ENCODE data around the gene STX17.

The STX17 gene

DNA sequence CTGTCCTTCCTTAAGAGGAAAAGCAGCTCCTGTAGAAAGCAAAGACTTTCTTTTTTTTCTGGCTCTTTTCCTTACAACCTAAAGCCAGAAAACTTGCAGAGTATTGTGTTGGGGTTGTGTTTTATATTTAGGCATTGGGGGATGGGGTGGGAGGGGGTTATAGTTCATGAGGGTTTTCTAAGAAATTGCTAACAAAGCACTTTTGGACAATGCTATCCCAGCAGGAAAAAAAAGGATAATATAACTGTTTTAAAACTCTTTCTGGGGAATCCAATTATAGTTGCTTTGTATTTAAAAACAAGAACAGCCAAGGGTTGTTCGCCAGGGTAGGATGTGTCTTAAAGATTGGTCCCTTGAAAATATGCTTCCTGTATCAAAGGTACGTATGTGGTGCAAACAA is 42.5 kb upstream of the STX17 start:
- ATAC-seq (ENCODE audit: low read depth) = no peak
- TF ChIP-seq, protein P1, sequence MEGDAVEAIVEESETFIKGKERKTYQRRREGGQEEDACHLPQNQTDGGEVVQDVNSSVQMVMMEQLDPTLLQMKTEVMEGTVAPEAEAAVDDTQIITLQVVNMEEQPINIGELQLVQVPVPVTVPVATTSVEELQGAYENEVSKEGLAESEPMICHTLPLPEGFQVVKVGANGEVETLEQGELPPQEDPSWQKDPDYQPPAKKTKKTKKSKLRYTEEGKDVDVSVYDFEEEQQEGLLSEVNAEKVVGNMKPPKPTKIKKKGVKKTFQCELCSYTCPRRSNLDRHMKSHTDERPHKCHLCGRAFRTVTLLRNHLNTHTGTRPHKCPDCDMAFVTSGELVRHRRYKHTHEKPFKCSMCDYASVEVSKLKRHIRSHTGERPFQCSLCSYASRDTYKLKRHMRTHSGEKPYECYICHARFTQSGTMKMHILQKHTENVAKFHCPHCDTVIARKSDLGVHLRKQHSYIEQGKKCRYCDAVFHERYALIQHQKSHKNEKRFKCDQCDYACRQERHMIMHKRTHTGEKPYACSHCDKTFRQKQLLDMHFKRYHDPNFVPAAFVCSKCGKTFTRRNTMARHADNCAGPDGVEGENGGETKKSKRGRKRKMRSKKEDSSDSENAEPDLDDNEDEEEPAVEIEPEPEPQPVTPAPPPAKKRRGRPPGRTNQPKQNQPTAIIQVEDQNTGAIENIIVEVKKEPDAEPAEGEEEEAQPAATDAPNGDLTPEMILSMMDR (IDR thresholded peaks at IDR 0.05; ENCODE audit: poor library complexity, severe bottlenecking) = no peak
- Histone ChIP-seq H3K36me3 (ENCODE audit: low read depth) (no peaks in the 10 kb centered on the region), H3K4me3 (ENCODE audit: severe bottlenecking) (no peak overlapping the region), H3K4me1 (ENCODE audit: insufficient read depth, poor library complexity, severe bottlenecking) (no peaks in the 10 kb centered on the region), H3K9me3 (ENCODE audit: severe bottlenecking) (no peaks in the 10 kb centered on the region), H3K27ac (ENCODE audit: poor library complexity, severe bottlenecking) (no peak overlapping the region), H3K27me3 (ENCODE audit: insufficient read depth, poor library complexity, severe bottlenecking) (peaks cover 3% of the 10 kb centered on the region)
- DNase-seq (ENCODE audit: low spot score) = no peak

DNA sequence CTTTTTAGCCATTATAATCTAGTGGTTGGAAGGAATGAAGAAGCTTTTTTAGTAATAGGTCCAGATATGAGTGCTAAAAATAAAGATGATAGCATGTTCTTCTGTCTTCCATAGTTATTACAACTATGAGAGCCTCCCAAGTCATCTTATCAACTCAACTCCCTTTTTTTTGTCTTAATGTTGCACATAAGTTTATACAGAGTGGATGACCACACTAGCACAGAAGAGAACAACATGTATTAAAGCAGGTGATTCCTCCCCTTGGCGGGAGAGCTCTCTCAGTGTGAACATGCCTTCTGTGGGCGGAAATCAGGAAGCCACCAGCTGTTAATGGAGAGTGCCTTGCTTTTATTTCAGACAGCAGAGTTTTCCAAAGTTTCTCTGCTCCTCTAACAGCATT is 40.1 kb upstream of the STX17 start:
- H3K4me3 ChIP-seq (ENCODE audit: severe bottlenecking) = no peak overlapping the region
- H3K27me3 ChIP-seq (ENCODE audit: insufficient read depth, poor library complexity, severe bottlenecking) = peaks cover 3% of the 10 kb centered on the region
- TF ChIP-seq, protein P1 (IDR thresholded peaks at IDR 0.05; ENCODE audit: poor library complexity, severe bottlenecking) = no peak
- H3K9me3 ChIP-seq (ENCODE audit: severe bottlenecking) = no peaks in the 10 kb centered on the region
- no peak overlapping the region for H3K27ac ChIP-seq (ENCODE audit: poor library complexity, severe bottlenecking)
- DNase-seq (ENCODE audit: low spot score) (no peak), ATAC-seq (ENCODE audit: low read depth) (no peak)
- no peaks in the 10 kb centered on the region for H3K36me3 ChIP-seq (ENCODE audit: low read depth)
- H3K4me1 ChIP-seq (ENCODE audit: insufficient read depth, poor library complexity, severe bottlenecking) = no peaks in the 10 kb centered on the region

DNA sequence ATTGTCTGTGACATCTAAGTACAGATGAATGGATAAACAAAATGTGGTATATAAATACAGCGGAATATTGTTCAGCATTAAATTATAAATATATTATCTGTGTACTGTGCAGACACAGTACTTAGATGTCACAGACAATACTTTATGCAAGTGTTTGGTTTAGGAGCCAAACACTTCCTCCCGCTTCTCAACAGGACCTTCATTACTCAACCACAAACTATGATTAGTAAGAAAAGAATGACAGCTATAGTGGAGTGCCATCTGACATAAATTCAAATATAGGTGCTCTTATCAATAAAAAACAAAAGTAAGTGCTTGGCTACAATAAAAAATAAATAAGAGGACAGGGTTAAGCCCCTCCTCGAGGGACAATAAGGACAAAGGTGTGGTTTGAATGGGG is 38.9 kb upstream of the STX17 start:
- TF ChIP-seq, protein P1 (IDR thresholded peaks at IDR 0.05; ENCODE audit: poor library complexity, severe bottlenecking) = no peak
- DNase-seq (ENCODE audit: low spot score) (no peak), ATAC-seq (ENCODE audit: low read depth) (no peak)
- Histone ChIP-seq H3K9me3 (ENCODE audit: severe bottlenecking) (no peaks in the 10 kb centered on the region), H3K4me3 (ENCODE audit: severe bottlenecking) (no peak overlapping the region), H3K27me3 (ENCODE audit: insufficient read depth, poor library complexity, severe bottlenecking) (peaks cover 3% of the 10 kb centered on the region), H3K27ac (ENCODE audit: poor library complexity, severe bottlenecking) (no peak overlapping the region), H3K36me3 (ENCODE audit: low read depth) (no peaks in the 10 kb centered on the region), H3K4me1 (ENCODE audit: insufficient read depth, poor library complexity, severe bottlenecking) (no peaks in the 10 kb centered on the region)

DNA sequence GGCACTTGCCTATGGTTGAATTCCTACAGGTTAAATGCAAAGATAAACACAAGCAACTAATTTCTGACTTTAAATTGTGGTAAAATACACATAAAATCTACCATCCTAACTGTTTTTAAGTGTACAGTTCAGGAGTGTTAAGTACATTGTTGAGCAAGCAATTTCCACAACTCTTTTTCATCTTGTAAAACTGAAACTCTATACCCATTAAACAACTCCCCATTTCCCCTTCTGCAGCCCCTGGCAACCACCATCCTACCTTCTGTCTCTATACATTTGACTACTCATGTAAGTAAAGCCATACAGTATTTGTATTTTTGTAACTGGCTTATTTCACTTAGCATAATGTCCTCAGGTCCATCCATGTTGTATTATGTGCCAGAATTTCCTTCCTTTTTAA is 38.5 kb upstream of the STX17 start:
- no peaks in the 10 kb centered on the region for H3K9me3 ChIP-seq (ENCODE audit: severe bottlenecking)
- H3K4me3 ChIP-seq (ENCODE audit: severe bottlenecking) = no peak overlapping the region
- TF ChIP-seq, protein P1 (IDR thresholded peaks at IDR 0.05; ENCODE audit: poor library complexity, severe bottlenecking) = no peak
- H3K4me1 ChIP-seq (ENCODE audit: insufficient read depth, poor library complexity, severe bottlenecking) = no peaks in the 10 kb centered on the region
- peaks cover 3% of the 10 kb centered on the region for H3K27me3 ChIP-seq (ENCODE audit: insufficient read depth, poor library complexity, severe bottlenecking)
- ATAC-seq (ENCODE audit: low read depth) (no peak), DNase-seq (ENCODE audit: low spot score) (no peak)
- no peaks in the 10 kb centered on the region for H3K36me3 ChIP-seq (ENCODE audit: low read depth)
- H3K27ac ChIP-seq (ENCODE audit: poor library complexity, severe bottlenecking) = no peak overlapping the region

DNA sequence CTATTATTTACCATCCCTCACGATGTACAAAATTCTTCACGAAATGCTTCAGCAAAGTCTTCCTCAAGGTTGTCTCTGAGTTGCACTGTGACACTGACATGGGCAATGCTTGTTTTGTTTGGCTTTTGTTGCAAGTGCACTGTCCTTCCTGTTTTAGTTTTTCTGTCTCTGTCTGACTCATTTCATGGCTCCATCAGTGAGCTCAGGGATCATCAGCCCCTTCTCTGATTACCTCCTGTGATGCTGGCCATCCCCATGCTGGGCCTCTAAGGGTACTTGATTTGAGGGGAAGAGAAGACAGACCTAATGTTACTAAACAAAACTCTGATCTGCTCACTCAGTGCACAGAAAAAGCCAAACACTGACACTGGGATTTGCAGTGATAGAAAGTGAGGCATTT is 37.6 kb upstream of the STX17 start:
- Histone ChIP-seq H3K27me3 (ENCODE audit: insufficient read depth, poor library complexity, severe bottlenecking) (peaks cover 3% of the 10 kb centered on the region), H3K27ac (ENCODE audit: poor library complexity, severe bottlenecking) (no peak overlapping the region), H3K9me3 (ENCODE audit: severe bottlenecking) (no peaks in the 10 kb centered on the region), H3K36me3 (ENCODE audit: low read depth) (no peaks in the 10 kb centered on the region), H3K4me3 (ENCODE audit: severe bottlenecking) (no peak overlapping the region), H3K4me1 (ENCODE audit: insufficient read depth, poor library complexity, severe bottlenecking) (no peaks in the 10 kb centered on the region)
- no peak for DNase-seq (ENCODE audit: low spot score)
- TF ChIP-seq, protein P1 (IDR thresholded peaks at IDR 0.05; ENCODE audit: poor library complexity, severe bottlenecking) = no peak
- ATAC-seq (ENCODE audit: low read depth) = no peak

All from RWPE2 (cell line).